Measurements from ENCODE around the gene TMEM273. TPM values are rescaled to one million over a fixed set of nuclear protein-coding genes. Genes with fewer than 3 reads are reported as not detected.

TMEM273 gene
- total RNA-seq, 1 experiment from 2014 or later, result 0.09 TPM

- TF ChIP-seq RELA (CRISPR knock-in tag; IDR thresholded peaks at IDR 0.05; ENCODE audit: borderline replicate concordance) (no peak), NR3C1 (CRISPR knock-in tag; conservative IDR thresholded peaks at IDR 0.05; ENCODE audit: low read depth) (no peak), ZNF396 (CRISPR knock-in tag; IDR thresholded peaks at IDR 0.05; ENCODE audit: borderline replicate concordance) (no peak), GABPB1 (CRISPR knock-in tag; IDR thresholded peaks at IDR 0.05) (no peak), TEAD4 (CRISPR knock-in tag; IDR thresholded peaks at IDR 0.05) (no peak)
- TF ChIP-seq, protein P1, sequence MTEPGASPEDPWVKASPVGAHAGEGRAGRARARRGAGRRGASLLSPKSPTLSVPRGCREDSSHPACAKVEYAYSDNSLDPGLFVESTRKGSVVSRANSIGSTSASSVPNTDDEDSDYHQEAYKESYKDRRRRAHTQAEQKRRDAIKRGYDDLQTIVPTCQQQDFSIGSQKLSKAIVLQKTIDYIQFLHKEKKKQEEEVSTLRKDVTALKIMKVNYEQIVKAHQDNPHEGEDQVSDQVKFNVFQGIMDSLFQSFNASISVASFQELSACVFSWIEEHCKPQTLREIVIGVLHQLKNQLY (CRISPR knock-in tag; IDR thresholded peaks at IDR 0.05), result no peak
These were observed 63.9 kb downstream of the TMEM273 start (continued) for GRCh38 chr10:49123981-49124950.

GRCh38 chr10:49120911-49121310 is 67.3 kb downstream of the TMEM273 start:
- no peak overlapping the region for H3K27ac Mint-ChIP-seq

More at GRCh38 chr10:49120911-49121310, 67.3 kb downstream of the TMEM273 start:
- Mint-ChIP-seq H3K36me3 (no peaks in the 10 kb centered on the region), H3K9me3 (peaks cover 29% of the 10 kb centered on the region), H3K4me3 (no peak overlapping the region), H3K27me3 (ENCODE audit: low read depth) (peaks cover 5% of the 10 kb centered on the region; the same call in 1 of the 2 replicates), H3K4me1 (0 out of 2 replicates have a peak, but pooled peaks cover 2% of the 10 kb centered on the region)
- TF ChIP-seq EMX1 (CRISPR knock-in tag; IDR thresholded peaks at IDR 0.05), result no peak
- no peak for TF ChIP-seq ATF3 (CRISPR knock-in tag; conservative IDR thresholded peaks at IDR 0.05)
- no peak for TF ChIP-seq TCF7 (CRISPR knock-in tag; IDR thresholded peaks at IDR 0.05; ENCODE audit: low read depth)
- no peak for TF ChIP-seq SP1 (CRISPR knock-in tag; conservative IDR thresholded peaks at IDR 0.05)
- TF ChIP-seq CBFB (CRISPR knock-in tag; IDR thresholded peaks at IDR 0.05; ENCODE audit: low read depth), result no peak
- TF ChIP-seq ZNF121 (CRISPR knock-in tag; IDR thresholded peaks at IDR 0.05), result no peak
- TF ChIP-seq NFATC4 (CRISPR knock-in tag; IDR thresholded peaks at IDR 0.05), result no peak
- TF ChIP-seq, protein P1 (CRISPR knock-in tag; IDR thresholded peaks at IDR 0.05), result no peak
- TF ChIP-seq GRHL2 (CRISPR knock-in tag; IDR thresholded peaks at IDR 0.05; ENCODE audit: insufficient replicate concordance, severe bottlenecking), result no peak
- TF ChIP-seq, protein P2, sequence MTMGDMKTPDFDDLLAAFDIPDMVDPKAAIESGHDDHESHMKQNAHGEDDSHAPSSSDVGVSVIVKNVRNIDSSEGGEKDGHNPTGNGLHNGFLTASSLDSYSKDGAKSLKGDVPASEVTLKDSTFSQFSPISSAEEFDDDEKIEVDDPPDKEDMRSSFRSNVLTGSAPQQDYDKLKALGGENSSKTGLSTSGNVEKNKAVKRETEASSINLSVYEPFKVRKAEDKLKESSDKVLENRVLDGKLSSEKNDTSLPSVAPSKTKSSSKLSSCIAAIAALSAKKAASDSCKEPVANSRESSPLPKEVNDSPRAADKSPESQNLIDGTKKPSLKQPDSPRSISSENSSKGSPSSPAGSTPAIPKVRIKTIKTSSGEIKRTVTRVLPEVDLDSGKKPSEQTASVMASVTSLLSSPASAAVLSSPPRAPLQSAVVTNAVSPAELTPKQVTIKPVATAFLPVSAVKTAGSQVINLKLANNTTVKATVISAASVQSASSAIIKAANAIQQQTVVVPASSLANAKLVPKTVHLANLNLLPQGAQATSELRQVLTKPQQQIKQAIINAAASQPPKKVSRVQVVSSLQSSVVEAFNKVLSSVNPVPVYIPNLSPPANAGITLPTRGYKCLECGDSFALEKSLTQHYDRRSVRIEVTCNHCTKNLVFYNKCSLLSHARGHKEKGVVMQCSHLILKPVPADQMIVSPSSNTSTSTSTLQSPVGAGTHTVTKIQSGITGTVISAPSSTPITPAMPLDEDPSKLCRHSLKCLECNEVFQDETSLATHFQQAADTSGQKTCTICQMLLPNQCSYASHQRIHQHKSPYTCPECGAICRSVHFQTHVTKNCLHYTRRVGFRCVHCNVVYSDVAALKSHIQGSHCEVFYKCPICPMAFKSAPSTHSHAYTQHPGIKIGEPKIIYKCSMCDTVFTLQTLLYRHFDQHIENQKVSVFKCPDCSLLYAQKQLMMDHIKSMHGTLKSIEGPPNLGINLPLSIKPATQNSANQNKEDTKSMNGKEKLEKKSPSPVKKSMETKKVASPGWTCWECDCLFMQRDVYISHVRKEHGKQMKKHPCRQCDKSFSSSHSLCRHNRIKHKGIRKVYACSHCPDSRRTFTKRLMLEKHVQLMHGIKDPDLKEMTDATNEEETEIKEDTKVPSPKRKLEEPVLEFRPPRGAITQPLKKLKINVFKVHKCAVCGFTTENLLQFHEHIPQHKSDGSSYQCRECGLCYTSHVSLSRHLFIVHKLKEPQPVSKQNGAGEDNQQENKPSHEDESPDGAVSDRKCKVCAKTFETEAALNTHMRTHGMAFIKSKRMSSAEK (CRISPR knock-in tag; IDR thresholded peaks at IDR 0.05; ENCODE audit: borderline replicate concordance), result no peak
- TF ChIP-seq ESRRA (CRISPR knock-in tag; IDR thresholded peaks at IDR 0.05; ENCODE audit: borderline replicate concordance), result no peak
- no peak for TF ChIP-seq RORB (CRISPR knock-in tag; IDR thresholded peaks at IDR 0.05)
- TF ChIP-seq, protein P3, sequence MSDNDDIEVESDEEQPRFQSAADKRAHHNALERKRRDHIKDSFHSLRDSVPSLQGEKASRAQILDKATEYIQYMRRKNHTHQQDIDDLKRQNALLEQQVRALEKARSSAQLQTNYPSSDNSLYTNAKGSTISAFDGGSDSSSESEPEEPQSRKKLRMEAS (CRISPR knock-in tag; IDR thresholded peaks at IDR 0.05), result no peak
- TF ChIP-seq CDX4 (CRISPR knock-in tag; IDR thresholded peaks at IDR 0.05; ENCODE audit: borderline replicate concordance), result no peak
- TF ChIP-seq, protein P4, sequence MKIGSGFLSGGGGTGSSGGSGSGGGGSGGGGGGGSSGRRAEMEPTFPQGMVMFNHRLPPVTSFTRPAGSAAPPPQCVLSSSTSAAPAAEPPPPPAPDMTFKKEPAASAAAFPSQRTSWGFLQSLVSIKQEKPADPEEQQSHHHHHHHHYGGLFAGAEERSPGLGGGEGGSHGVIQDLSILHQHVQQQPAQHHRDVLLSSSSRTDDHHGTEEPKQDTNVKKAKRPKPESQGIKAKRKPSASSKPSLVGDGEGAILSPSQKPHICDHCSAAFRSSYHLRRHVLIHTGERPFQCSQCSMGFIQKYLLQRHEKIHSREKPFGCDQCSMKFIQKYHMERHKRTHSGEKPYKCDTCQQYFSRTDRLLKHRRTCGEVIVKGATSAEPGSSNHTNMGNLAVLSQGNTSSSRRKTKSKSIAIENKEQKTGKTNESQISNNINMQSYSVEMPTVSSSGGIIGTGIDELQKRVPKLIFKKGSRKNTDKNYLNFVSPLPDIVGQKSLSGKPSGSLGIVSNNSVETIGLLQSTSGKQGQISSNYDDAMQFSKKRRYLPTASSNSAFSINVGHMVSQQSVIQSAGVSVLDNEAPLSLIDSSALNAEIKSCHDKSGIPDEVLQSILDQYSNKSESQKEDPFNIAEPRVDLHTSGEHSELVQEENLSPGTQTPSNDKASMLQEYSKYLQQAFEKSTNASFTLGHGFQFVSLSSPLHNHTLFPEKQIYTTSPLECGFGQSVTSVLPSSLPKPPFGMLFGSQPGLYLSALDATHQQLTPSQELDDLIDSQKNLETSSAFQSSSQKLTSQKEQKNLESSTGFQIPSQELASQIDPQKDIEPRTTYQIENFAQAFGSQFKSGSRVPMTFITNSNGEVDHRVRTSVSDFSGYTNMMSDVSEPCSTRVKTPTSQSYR (CRISPR knock-in tag; IDR thresholded peaks at IDR 0.05), result no peak
- no peak for TF ChIP-seq NR3C1 (CRISPR knock-in tag; conservative IDR thresholded peaks at IDR 0.05; ENCODE audit: low read depth)
- no peak for TF ChIP-seq FOXK1 (CRISPR knock-in tag; IDR thresholded peaks at IDR 0.05)
- no peak for TF ChIP-seq ZNF423 (CRISPR knock-in tag; IDR thresholded peaks at IDR 0.05)
- no peak for TF ChIP-seq ZNF317 (CRISPR knock-in tag; IDR thresholded peaks at IDR 0.05; ENCODE audit: borderline replicate concordance, low read depth)
- ChIA-PET POLR2A (no interaction called here), CTCF (interaction anchor here (1.4 to 1.5 kb wide), 3 partner anchors 11 to 43 kb away, joined by 3 to 7 read pairs (median 4); no protein-coding TSS in a partner anchor)
- ATAC-seq, result no peak
- DNase-seq (ENCODE audit: low spot score), result no peak
